SK-N-SH treated with all-trans-retinoic acid at 6 μM for 48 hours (cell line): ENCODE results near the gene MECR.

Source experiments
- ATAC-seq: fragments of 200-7000 bp; cut with Tn5 transposase; 3 replicates; pipeline ENCODE4 v1.9.1; 2020; ENCODE audit warnings: mild to moderate bottlenecking, moderate library complexity
- ARNTL ChIP-seq: fragments of 450-650 bp; formaldehyde crosslinking; IDR thresholded peaks from 2 replicates; pipeline ENCODE4 v1.5.0; 2020; ENCODE audit warnings: low read depth, mild to moderate bottlenecking, moderate library complexity, borderline replicate concordance
- BACH2 ChIP-seq: fragments of 250-450 bp; sonication (Bioruptor Pico); IDR thresholded peaks from 2 replicates; pipeline ENCODE4 v1.9.0; 2021; ENCODE audit warnings: mild to moderate bottlenecking, borderline replicate concordance
- CREB5 ChIP-seq: fragments of 250-450 bp; sonication (Bioruptor Pico); IDR thresholded peaks from 2 replicates; pipeline ENCODE4 v1.5.1; 2020; ENCODE audit warnings: low read depth, mild to moderate bottlenecking, moderate library complexity
- CSDC2 ChIP-seq: fragments of 250-450 bp; sonication (Bioruptor Pico); IDR thresholded peaks from 2 replicates; pipeline ENCODE4 v1.5.0; 2020; ENCODE audit warnings: mild to moderate bottlenecking, moderate library complexity
- GLIS3 ChIP-seq: fragments of 250-450 bp; sonication (Bioruptor Pico); IDR thresholded peaks from 2 replicates; pipeline ENCODE4 v1.5.0; 2020; ENCODE audit warnings: mild to moderate bottlenecking, moderate library complexity
- ISL1 ChIP-seq: fragments of 250-450 bp; sonication (Bioruptor Pico); IDR thresholded peaks from 2 replicates; pipeline ENCODE4 v2.1.2; 2022; ENCODE audit warnings: mild to moderate bottlenecking, moderate library complexity
- PATZ1 ChIP-seq: fragments of 250-450 bp; sonication (Bioruptor Pico); IDR thresholded peaks from 2 replicates; pipeline ENCODE4 v1.8.0; 2020; ENCODE audit warnings: mild to moderate bottlenecking, moderate library complexity, borderline replicate concordance
- POU6F1 ChIP-seq: fragments of 250-450 bp; sonication (Bioruptor Pico); IDR thresholded peaks from 2 replicates; pipeline ENCODE4 v1.8.0; 2021; ENCODE audit warnings: low read depth, mild to moderate bottlenecking, moderate library complexity, borderline replicate concordance
- PPARA ChIP-seq: fragments of 250-450 bp; sonication (Bioruptor Pico); IDR thresholded peaks from 2 replicates; pipeline ENCODE4 v1.5.0; 2020; ENCODE audit warnings: mild to moderate bottlenecking, borderline replicate concordance
- SNAI2 ChIP-seq: fragments of 250-450 bp; sonication (Bioruptor Pico); IDR thresholded peaks from 2 replicates; pipeline ENCODE4 v1.5.0; 2020; ENCODE audit warnings: mild to moderate bottlenecking, moderate library complexity
- TCF4 ChIP-seq: fragments of 250-450 bp; sonication (Bioruptor Pico); IDR thresholded peaks from 2 replicates; pipeline ENCODE4 v1.8.0; 2021; ENCODE audit warnings: mild to moderate bottlenecking, moderate library complexity, borderline replicate concordance
- TSHZ2 ChIP-seq: fragments of 250-450 bp; sonication (Bioruptor Pico); IDR thresholded peaks from 2 replicates; pipeline ENCODE4 v1.5.0; 2020; ENCODE audit warnings: mild to moderate bottlenecking, moderate library complexity
- ZC3H10 ChIP-seq: fragments of 250-450 bp; sonication (Bioruptor Pico); IDR thresholded peaks from 2 replicates; pipeline ENCODE4 v1.5.1; 2021; ENCODE audit warnings: mild to moderate bottlenecking, moderate library complexity
- ZFP3 ChIP-seq: fragments of 250-450 bp; sonication (Bioruptor Pico); IDR thresholded peaks from 2 replicates; pipeline ENCODE4 v1.5.0; 2020; ENCODE audit warnings: mild to moderate bottlenecking, moderate library complexity
- ZNF70 ChIP-seq: fragments of 450-650 bp; formaldehyde crosslinking; IDR thresholded peaks from 2 replicates; pipeline ENCODE4 v1.5.0; 2020; ENCODE audit warnings: mild to moderate bottlenecking, moderate library complexity
- ZNF8 ChIP-seq: fragments of 450-650 bp; formaldehyde crosslinking; IDR thresholded peaks from 2 replicates; pipeline ENCODE4 v1.5.0; 2020; ENCODE audit warnings: mild to moderate bottlenecking, moderate library complexity

MECR gene

GRCh38 chr1:29254346-29254745 is 23.6 kb upstream of the MECR start (continued):
- TF ChIP-seq ZC3H10 (CRISPR knock-in tag): no peak

GRCh38 chr1:29253180-29253579 is 22.4 kb upstream of the MECR start:
- ATAC-seq: no peak
- no peak for TF ChIP-seq TSHZ2 (CRISPR knock-in tag)
- TF ChIP-seq, all 23 proteins: peak for 0

- ATAC-seq: no peak
- TF ChIP-seq TSHZ2 (CRISPR knock-in tag) (no peak), BACH2 (no peak), CSDC2 (CRISPR knock-in tag) (no peak), PATZ1 (CRISPR knock-in tag) (no peak), ARNTL (CRISPR knock-in tag) (no peak), ZNF8 (CRISPR knock-in tag) (no peak), ZC3H10 (CRISPR knock-in tag) (no peak), PPARA (CRISPR knock-in tag) (no peak), ZFP3 (CRISPR knock-in tag) (no peak), TCF4 (CRISPR knock-in tag) (no peak), ISL1 (CRISPR knock-in tag) (no peak), GLIS3 (CRISPR knock-in tag) (no peak), POU6F1 (CRISPR knock-in tag) (no peak), SNAI2 (no peak)
Measured at GRCh38 chr1:29251164-29252124, 20.7 kb upstream of the MECR start.

GRCh38 chr1:29249951-29250581 is 19.3 kb upstream of the MECR start:
- ATAC-seq: no peak
- TF ChIP-seq CSDC2 (CRISPR knock-in tag) (no peak), ZC3H10 (CRISPR knock-in tag) (no peak), POU6F1 (CRISPR knock-in tag) (no peak), SNAI2 (no peak), ZNF70 (CRISPR knock-in tag) (no peak), CREB5 (CRISPR knock-in tag) (no peak), ISL1 (CRISPR knock-in tag) (no peak), TSHZ2 (CRISPR knock-in tag) (no peak), GLIS3 (CRISPR knock-in tag) (no peak), ZFP3 (CRISPR knock-in tag) (no peak)
